NT2/D1 (cell line): ENCODE measurements around the gene MPIG6B.

Experiments
- SUZ12 ChIP-seq: IDR thresholded peaks from 2 replicates; pipeline ENCODE4 v1.6.1; 2011; ENCODE audit not compliant: insufficient read length, insufficient read depth; ENCODE audit errors: extremely low read depth
- YY1 ChIP-seq: IDR thresholded peaks from 2 replicates; pipeline ENCODE4 v1.6.1; 2011; ENCODE audit not compliant: insufficient read length, insufficient read depth
- ZNF274 ChIP-seq: IDR thresholded peaks from 2 replicates; pipeline ENCODE4 v1.6.1; 2011; ENCODE audit warnings: mild to moderate bottlenecking, low read depth, low read length

DNA sequence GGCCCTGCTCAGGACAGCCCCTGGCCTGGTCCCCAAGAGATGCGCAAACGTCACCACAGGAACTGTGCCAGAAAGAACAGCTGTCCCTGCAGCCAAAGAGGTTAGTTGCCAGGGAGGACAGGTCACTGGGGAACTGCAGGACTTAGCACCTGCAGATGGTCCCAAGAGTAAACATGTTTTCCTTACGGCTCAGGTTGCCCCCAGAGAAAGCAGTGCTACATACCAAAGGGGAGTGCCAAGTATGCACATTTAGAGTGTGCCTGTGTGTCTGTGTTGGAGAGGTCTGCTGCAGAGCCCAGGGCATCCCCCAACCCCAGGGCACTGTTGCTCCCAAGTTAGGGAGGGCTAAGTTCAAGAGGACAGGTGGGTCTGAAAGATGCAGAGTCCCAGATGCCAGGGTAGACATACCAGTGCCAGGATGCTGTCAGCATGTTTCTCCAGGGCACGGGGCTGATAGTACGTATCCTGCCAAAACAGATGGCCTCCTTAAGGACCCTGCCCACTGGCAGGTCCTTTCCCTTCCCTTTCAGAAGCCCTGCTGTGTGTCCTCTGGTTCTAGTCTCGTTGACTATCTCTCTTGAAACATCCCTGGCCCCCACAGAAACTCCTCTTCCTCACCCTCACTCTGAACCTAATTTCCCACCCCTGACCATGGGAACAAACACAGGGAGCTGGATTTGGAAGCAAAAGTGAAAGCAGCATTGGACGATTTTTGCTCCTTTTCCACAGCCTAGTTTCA is 21.3 kb upstream of the MPIG6B start:
- no peak for TF ChIP-seq YY1
- TF ChIP-seq ZNF274 = no peak
- TF ChIP-seq SUZ12 = no peak
